C4-2B (cell line): ENCODE results near the gene RNF149.

Experiments used
- H3K27ac ChIP-seq: fragments of 450-650 bp; 2 replicates; pipeline ENCODE4 v1.5.1; 2017
- ZFX ChIP-seq: fragments of 450-650 bp; IDR thresholded peaks from 2 replicates; pipeline ENCODE4 v1.6.1; 2017
- TF ChIP-seq, protein P1 (sequence below): fragments of 450-650 bp; conservative IDR thresholded peaks from 2 replicates; pipeline ENCODE4 v1.5.1; 2017; ENCODE audit warnings: mild to moderate bottlenecking

The RNF149 gene

DNA sequence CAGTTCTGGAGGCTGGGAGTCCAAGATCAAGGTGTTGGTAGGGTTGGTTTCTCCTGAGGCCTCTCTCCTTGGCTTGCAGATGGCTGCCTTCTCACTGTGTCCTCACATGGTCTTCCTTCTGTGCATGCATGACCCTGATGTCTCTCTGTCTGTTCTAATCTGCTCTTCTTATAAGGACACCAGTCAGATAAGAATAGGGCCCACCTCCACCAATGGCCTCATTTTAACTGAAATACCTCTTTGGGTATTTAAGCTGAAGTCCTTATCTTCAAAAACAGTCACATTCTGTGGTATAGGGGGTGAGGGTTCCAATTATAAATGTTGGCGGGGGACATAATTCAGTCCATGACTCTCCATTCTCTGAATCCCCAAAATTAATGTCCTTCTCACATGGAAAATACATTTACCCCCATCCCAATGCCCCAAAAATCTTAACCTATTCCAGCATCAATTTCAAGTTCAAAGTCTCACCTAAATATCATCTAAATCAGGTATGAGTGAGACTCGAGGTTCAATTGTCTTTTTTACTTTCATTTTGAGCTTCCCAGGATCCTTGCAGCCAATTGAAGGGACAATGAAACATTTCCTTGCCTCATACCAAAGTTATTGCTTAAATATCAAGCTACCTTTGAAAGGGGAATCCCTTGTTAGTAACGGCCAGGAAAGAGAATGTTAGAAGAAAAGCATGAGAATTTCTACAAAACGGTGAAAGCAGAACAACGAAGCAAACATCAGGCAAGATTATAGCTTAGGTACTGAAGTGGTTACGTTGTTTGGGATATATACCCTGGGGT is 76.4 kb downstream of the RNF149 start:
- TF ChIP-seq, protein P1, sequence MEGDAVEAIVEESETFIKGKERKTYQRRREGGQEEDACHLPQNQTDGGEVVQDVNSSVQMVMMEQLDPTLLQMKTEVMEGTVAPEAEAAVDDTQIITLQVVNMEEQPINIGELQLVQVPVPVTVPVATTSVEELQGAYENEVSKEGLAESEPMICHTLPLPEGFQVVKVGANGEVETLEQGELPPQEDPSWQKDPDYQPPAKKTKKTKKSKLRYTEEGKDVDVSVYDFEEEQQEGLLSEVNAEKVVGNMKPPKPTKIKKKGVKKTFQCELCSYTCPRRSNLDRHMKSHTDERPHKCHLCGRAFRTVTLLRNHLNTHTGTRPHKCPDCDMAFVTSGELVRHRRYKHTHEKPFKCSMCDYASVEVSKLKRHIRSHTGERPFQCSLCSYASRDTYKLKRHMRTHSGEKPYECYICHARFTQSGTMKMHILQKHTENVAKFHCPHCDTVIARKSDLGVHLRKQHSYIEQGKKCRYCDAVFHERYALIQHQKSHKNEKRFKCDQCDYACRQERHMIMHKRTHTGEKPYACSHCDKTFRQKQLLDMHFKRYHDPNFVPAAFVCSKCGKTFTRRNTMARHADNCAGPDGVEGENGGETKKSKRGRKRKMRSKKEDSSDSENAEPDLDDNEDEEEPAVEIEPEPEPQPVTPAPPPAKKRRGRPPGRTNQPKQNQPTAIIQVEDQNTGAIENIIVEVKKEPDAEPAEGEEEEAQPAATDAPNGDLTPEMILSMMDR: no peak
- TF ChIP-seq ZFX: no peak
- no peak overlapping the region for H3K27ac ChIP-seq

DNA sequence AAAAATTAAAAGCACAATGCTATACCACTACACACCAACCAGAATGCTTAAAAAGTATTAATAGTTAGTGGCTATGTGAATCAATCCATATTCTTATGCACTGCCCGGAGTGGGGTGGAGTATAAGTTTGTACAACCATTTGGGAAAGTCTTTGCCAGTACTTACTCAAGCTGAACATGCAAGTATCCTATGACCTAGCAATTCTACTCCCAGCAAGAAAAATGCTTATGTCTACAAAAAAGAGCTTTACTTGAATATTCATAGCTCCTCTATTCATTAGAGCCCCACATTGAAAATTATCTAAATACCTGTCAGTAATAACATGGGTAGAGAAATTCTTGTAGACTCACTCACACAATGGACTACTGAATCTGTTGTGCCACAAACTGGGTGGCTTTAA is 77.3 kb downstream of the RNF149 start:
- no peak for TF ChIP-seq ZFX
- TF ChIP-seq, protein P1: no peak
- no peak overlapping the region for H3K27ac ChIP-seq

DNA sequence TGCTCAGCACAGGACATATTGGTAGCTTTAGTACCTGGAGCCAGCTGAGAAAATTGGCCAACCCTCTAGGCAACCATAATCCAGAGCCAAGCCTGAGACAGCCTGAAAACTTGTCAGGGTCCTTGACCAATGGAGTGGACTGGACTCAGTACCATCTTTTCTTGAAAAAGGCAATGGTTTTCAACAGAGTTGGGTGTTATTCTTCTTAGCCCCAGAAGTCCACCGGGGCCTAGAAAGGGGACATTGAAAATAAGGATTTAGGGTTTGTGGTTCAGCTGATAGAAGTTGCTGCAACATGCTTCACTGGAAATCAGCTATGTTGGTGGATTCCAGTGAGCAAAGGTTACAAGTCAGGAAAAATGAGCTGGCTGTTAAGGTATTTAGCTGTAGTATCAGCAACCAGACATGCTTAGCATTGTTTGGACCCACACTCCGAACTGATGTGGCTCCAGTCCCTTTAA is 77.9 kb downstream of the RNF149 start:
- no peak overlapping the region for H3K27ac ChIP-seq
- TF ChIP-seq ZFX: no peak
- TF ChIP-seq, protein P1: no peak
